B cell (primary cell): ENCODE results near the gene POGLUT3. TPM values are rescaled to one million over a fixed set of nuclear protein-coding genes. Genes with fewer than 3 reads are reported as not detected.

ENCODE experiments used
- ATAC-seq: fragments of 200-7000 bp; cut with Tn5 transposase; one replicate; pipeline ENCODE4 v1.10.0; 2021; ENCODE audit warnings: low read depth, mild to moderate bottlenecking, moderate number of reproducible peaks, moderate library complexity
- CTCF ChIA-PET: fragments of 350-600 bp; sonication (Branson Sonifier 250); formaldehyde crosslinking; loops from one replicate; lab custom pipeline; 2021; ENCODE audit warnings: antibody characterized with exemption, inconsistent platforms; lab: Charles Lee
- POLR2A ChIA-PET: fragments of 350-600 bp; sonication (Branson Sonifier 250); formaldehyde crosslinking; loops from one replicate; lab custom pipeline; 2021; ENCODE audit warnings: antibody characterized with exemption; lab: Charles Lee
- DNase-seq: peaks from one replicate; pipeline ENCODE4 v3.0.0; 2013
- H2AFZ ChIP-seq: 2 replicates; pipeline ENCODE4 v1.6.1; 2012; ENCODE audit warnings: mild to moderate bottlenecking, low read depth, low read length; ENCODE audit not compliant: insufficient read depth, poor library complexity, severe bottlenecking
- H3K27ac ChIP-seq, 2 donors: 1 replicate in 1 of 2; 2 replicates in 1 of 2; pipeline ENCODE4 v1.5.1; 2012 to 2013; ENCODE audit warnings: low read length in 2 of 2, mild to moderate bottlenecking in 2 of 2, moderate library complexity in 1 of 2
- H3K27me3 ChIP-seq, 4 experiments: fragments of 200-600 bp in 1 of 4; sonication (generic) in 1 of 4; replicated peaks in 1 of 4; 1 replicate in 2 of 4; 2 replicates in 2 of 4; pipeline versions ENCODE4 v1.6.1 to v1.7.0; 2013 to 2016; ENCODE audit warnings: low read length in 3 of 4, mild to moderate bottlenecking in 2 of 4, mixed read lengths in 1 of 4, moderate library complexity in 1 of 4; ENCODE audit not compliant: insufficient read depth in 4 of 4, control insufficient read depth in 3 of 4; ENCODE audit errors: control extremely low read depth in 1 of 4
- H3K36me3 ChIP-seq, 2 experiments: replicated peaks in 1 of 2; 1 replicate in 1 of 2; 2 replicates in 1 of 2; pipeline versions ENCODE4 v1.6.1 to v1.7.1; 2013; ENCODE audit warnings: low read length in 1 of 2; ENCODE audit not compliant: insufficient read depth in 2 of 2, control insufficient read depth in 1 of 2; ENCODE audit errors: control extremely low read depth in 1 of 2, extremely low read depth in 1 of 2
- H3K4me1 ChIP-seq, 2 donors: fragments of 200-600 bp in 1 of 2; sonication (generic) in 1 of 2; 1 replicate in 1 of 2; 2 replicates in 1 of 2; pipeline versions ENCODE4 v1.5.1 to v1.6.1; 2013 to 2017; ENCODE audit warnings: low read length in 2 of 2; ENCODE audit not compliant: control insufficient read depth in 2 of 2, insufficient read depth in 2 of 2
- H3K4me2 ChIP-seq: replicated peaks from 2 replicates; pipeline ENCODE3; 2012; ENCODE audit warnings: mild to moderate bottlenecking, low read depth, low read length; ENCODE audit not compliant: poor library complexity, severe bottlenecking
- H3K4me3 ChIP-seq, 5 experiments: fragments of 200-600 bp in 1 of 5; sonication (generic) in 1 of 5; 1 replicate in 3 of 5; 2 replicates in 2 of 5; pipeline versions ENCODE4 v1.5.1 to v1.7.0; 2011 to 2016; ENCODE audit warnings: low read length in 4 of 5, mild to moderate bottlenecking in 4 of 5, low read depth in 2 of 5, control low read depth in 1 of 5, moderate library complexity in 1 of 5; ENCODE audit not compliant: insufficient read depth in 1 of 5; ENCODE audit errors: control extremely low read depth in 1 of 5, extremely low read depth in 1 of 5
- H3K79me2 ChIP-seq: fragments of 200-600 bp; sonication (generic); one replicate; pipeline ENCODE4 v1.6.0; 2016; ENCODE audit warnings: low read length; ENCODE audit not compliant: control insufficient read depth, insufficient read depth
- H3K9ac ChIP-seq: fragments of 200-600 bp; sonication (generic); 2 replicates; pipeline ENCODE4 v1.6.1; 2017; ENCODE audit warnings: mild to moderate bottlenecking, low read length, moderate library complexity
- H3K9me3 ChIP-seq, 3 donors: one replicate each; pipeline versions ENCODE4 v1.6.1 to v1.7.1; 2013; ENCODE audit warnings: low read length in 2 of 3; ENCODE audit not compliant: control insufficient read depth in 2 of 3, insufficient read depth in 1 of 3; ENCODE audit errors: control extremely low read depth in 1 of 3
- H4K20me1 ChIP-seq: 2 replicates; pipeline ENCODE4 v1.6.0; 2012; ENCODE audit warnings: mild to moderate bottlenecking, low read length; ENCODE audit not compliant: insufficient read depth, control insufficient read depth, poor library complexity, severe bottlenecking
- H3K27ac Mint-ChIP-seq: one replicate; pipeline ENCODE4 v1.8.0; 2021; ENCODE audit warnings: mixed read lengths
- H3K27me3 Mint-ChIP-seq: one replicate; pipeline ENCODE4 v1.8.0; 2021; ENCODE audit warnings: mixed read lengths
- H3K4me1 Mint-ChIP-seq: one replicate; pipeline ENCODE4 v1.8.0; 2021; ENCODE audit warnings: mixed read lengths
- H3K4me3 Mint-ChIP-seq: one replicate; pipeline ENCODE4 v1.8.0; 2021; ENCODE audit warnings: mixed read lengths
- H3K9me3 Mint-ChIP-seq: one replicate; pipeline ENCODE4 v1.8.0; 2022; ENCODE audit warnings: mixed read lengths; ENCODE audit not compliant: insufficient read depth
- EZH2 ChIP-seq: IDR thresholded peaks from 2 replicates; pipeline ENCODE4 v1.6.1; 2012; ENCODE audit warnings: borderline replicate concordance, low read depth, mild to moderate bottlenecking, moderate library complexity, low read length; ENCODE audit not compliant: insufficient read depth, poor library complexity, severe bottlenecking
- WGBS: methylation state at CpG from one replicate; pipeline ENCODE4 v1.1.5; 2013; ENCODE audit warnings: missing lambda C conversion rate; ENCODE audit not compliant: insufficient coverage; 5-methylcytosine and 5-hydroxymethylcytosine counted together
- intact Hi-C: fragments of 100-400 bp; cut with micrococcal nuclease; formaldehyde crosslinking; loops from one replicate; pipeline ENCODE4 v1.10.0; 2022
- polyA plus RNA-seq: library from polyadenylated mRNA; depleted of rRNA; stranded (reverse); fragments of >200 nt; gene quantifications from 2 replicates; pipeline ENCODE4 v1.2.3, GENCODE V29; 2012
- total RNA-seq, 2 donors: library from RNA; stranded (reverse); fragments of 120-200 nt in 1 of 2; gene quantifications; 1 replicate in 1 of 2; 2 replicates in 1 of 2; pipeline versions ENCODE4 v1.2.3 to v1.2.4, GENCODE V29; 2013 to 2022
- TF ChIP-seq, protein P1 (sequence below): fragments of 200-600 bp; IDR thresholded peaks from one replicate; pipeline ENCODE4 v1.8.0; 2022; ENCODE audit warnings: antibody characterized with exemption, mild to moderate bottlenecking

POGLUT3 gene
- total and polyA plus RNA-seq, 2 donors (not counting 1 experiment from before 2014, with no cell fraction given), result 1.8 to 3.4 TPM

DNA sequence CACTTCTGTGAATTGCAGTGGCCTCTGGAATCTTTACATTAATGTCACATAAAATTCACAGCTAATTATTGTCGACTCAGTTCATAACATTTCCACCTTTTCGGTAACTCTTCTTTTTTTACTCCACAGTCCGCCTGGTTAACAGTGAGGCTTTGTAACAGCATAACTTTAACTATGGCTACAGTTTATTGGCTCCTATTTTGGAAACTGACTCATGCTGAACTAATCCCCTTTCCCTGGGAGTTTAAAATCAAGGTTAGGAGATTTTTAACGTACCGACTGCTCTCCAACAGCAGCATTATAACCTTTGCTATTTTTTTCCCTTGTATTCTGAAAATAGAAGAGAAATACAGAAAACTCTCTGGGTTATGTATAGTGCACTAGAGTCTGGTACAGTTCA lies 3.2 kb upstream of the POGLUT3 start:
- Histone ChIP-seq H3K4me3 (no peak overlapping the region), H3K4me2 (no peak overlapping the region), H2AFZ (no peak overlapping the region), H3K9ac (no peak overlapping the region), H3K36me3 (no peaks in the 10 kb centered on the region), H3K79me2 (no peaks in the 10 kb centered on the region), H4K20me1 (no peaks in the 10 kb centered on the region), H3K9me3 (no peaks in the 10 kb centered on the region), H3K27ac (no peak overlapping the region), H3K4me1 (peaks cover 0 to 7% of the 10 kb centered on the region in 2 donors), H3K27me3 (no peaks in the 10 kb centered on the region)
- TF ChIP-seq EZH2, result no peak
- TF ChIP-seq, protein P1, sequence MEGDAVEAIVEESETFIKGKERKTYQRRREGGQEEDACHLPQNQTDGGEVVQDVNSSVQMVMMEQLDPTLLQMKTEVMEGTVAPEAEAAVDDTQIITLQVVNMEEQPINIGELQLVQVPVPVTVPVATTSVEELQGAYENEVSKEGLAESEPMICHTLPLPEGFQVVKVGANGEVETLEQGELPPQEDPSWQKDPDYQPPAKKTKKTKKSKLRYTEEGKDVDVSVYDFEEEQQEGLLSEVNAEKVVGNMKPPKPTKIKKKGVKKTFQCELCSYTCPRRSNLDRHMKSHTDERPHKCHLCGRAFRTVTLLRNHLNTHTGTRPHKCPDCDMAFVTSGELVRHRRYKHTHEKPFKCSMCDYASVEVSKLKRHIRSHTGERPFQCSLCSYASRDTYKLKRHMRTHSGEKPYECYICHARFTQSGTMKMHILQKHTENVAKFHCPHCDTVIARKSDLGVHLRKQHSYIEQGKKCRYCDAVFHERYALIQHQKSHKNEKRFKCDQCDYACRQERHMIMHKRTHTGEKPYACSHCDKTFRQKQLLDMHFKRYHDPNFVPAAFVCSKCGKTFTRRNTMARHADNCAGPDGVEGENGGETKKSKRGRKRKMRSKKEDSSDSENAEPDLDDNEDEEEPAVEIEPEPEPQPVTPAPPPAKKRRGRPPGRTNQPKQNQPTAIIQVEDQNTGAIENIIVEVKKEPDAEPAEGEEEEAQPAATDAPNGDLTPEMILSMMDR, result no peak
- ATAC-seq (no peak), DNase-seq (no peak)
- H3K27me3 Mint-ChIP-seq, result peaks cover 2% of the 10 kb centered on the region
- WGBS, result no CpG with 5 or more reads among the region's 5 CpGs
- H3K9me3 Mint-ChIP-seq, result no peaks in the 10 kb centered on the region
- H3K27ac Mint-ChIP-seq, result no peak overlapping the region
- intact Hi-C loops, result no loop called here
- no peak overlapping the region for H3K4me3 Mint-ChIP-seq
- ChIA-PET CTCF (no interaction called here), POLR2A (no interaction called here)
- peaks cover 13% of the 10 kb centered on the region for H3K4me1 Mint-ChIP-seq

- H3K9me3 ChIP-seq, result no peaks in the 10 kb centered on the region
- DNase-seq (no peak), ATAC-seq (no peak)
- ChIA-PET POLR2A (no interaction called here), CTCF (no interaction called here)
- Mint-ChIP-seq H3K4me3 (no peak overlapping the region), H3K27ac (no peak overlapping the region), H3K4me1 (peaks cover 13% of the 10 kb centered on the region), H3K27me3 (no peaks in the 10 kb centered on the region), H3K9me3 (no peaks in the 10 kb centered on the region)
- no peak overlapping the region for H3K4me3 ChIP-seq
- H4K20me1 ChIP-seq, result no peaks in the 10 kb centered on the region
- 100% methylated on average over 2 of the region's 2 CpGs for WGBS
- H3K36me3 ChIP-seq, result no peaks in the 10 kb centered on the region
- no peak overlapping the region for H2AFZ ChIP-seq
- no peak overlapping the region for H3K9ac ChIP-seq
- no peak overlapping the region for H3K27ac ChIP-seq
- TF ChIP-seq, protein P1, result no peak
- no peak for TF ChIP-seq EZH2
- intact Hi-C loops, result no loop called here
- H3K27me3 ChIP-seq, result no peaks in the 10 kb centered on the region
- H3K4me2 ChIP-seq, result no peak overlapping the region
- peaks cover 0 to 7% of the 10 kb centered on the region in 2 donors for H3K4me1 ChIP-seq
- H3K79me2 ChIP-seq, result no peaks in the 10 kb centered on the region
Observed at GRCh38 chr11:108500721-108501120, 2.5 kb upstream of the POGLUT3 start.
